ENCODE measurements around the gene TUBA8.
"Not testable (repeated sequence)": the region's sequence is repeated elsewhere in the genome, so short reads cannot be mapped to it uniquely, and the experiment has no call there.

Gene TUBA8

GRCh38 chr22:18077639-18078328, 32.8 kb upstream of the TUBA8 start, which contains the start of gene PEX26:
Gene PEX26, plus strand, starts transcription at chr22:18077990. Its CDS starts 387 bp downstream, at chr22:18078377.
- DNase-seq (ENCODE audit: low read depth): peak; percentile 84

GRCh38 chr22:18078329-18079041, 32.1 kb upstream of the TUBA8 start:
- DNase-seq (ENCODE audit: low read depth): no peak

GRCh38 chr22:18079706-18080233, 30.8 kb upstream of the TUBA8 start:
- DNase-seq (ENCODE audit: low read depth): no peak

- DNase-seq (ENCODE audit: low read depth): no peak
Measured at GRCh38 chr22:18081416-18081815, 29.2 kb upstream of the TUBA8 start.

GRCh38 chr22:18082467-18082866, 28.1 kb upstream of the TUBA8 start:
- no peak for DNase-seq (ENCODE audit: low read depth)

GRCh38 chr22:18083406-18083805, 27.2 kb upstream of the TUBA8 start:
- DNase-seq (ENCODE audit: low read depth): no peak

- DNase-seq (ENCODE audit: low read depth): no peak
Measured at GRCh38 chr22:18085188-18085587, 25.4 kb upstream of the TUBA8 start.

- DNase-seq (ENCODE audit: low read depth): no peak
Measured at GRCh38 chr22:18087350-18087855, 23.2 kb upstream of the TUBA8 start.

- DNase-seq (ENCODE audit: low read depth): no peak
Measured at GRCh38 chr22:18088825-18089568, 21.6 kb upstream of the TUBA8 start.

- no peak for DNase-seq (ENCODE audit: low read depth)
Measured at GRCh38 chr22:18090286-18090685, 20.3 kb upstream of the TUBA8 start.

- DNase-seq (ENCODE audit: low read depth): no peak
Measured at GRCh38 chr22:18091478-18091877, 19.1 kb upstream of the TUBA8 start.

- no peak for DNase-seq (ENCODE audit: low read depth)
Measured at GRCh38 chr22:18091916-18092526, 18.6 kb upstream of the TUBA8 start.

- no peak for DNase-seq (ENCODE audit: low read depth)
Measured at GRCh38 chr22:18093661-18094060, 16.9 kb upstream of the TUBA8 start.

GRCh38 chr22:18095101-18095805, 15.4 kb upstream of the TUBA8 start:
- no peak for DNase-seq (ENCODE audit: low read depth)

- DNase-seq (ENCODE audit: low read depth): no peak
Measured at GRCh38 chr22:18096823-18097222, 13.8 kb upstream of the TUBA8 start.

GRCh38 chr22:18100781-18101180, 9.8 kb upstream of the TUBA8 start:
- DNase-seq (ENCODE audit: low read depth): no peak

GRCh38 chr22:18101536-18101935, 9.1 kb upstream of the TUBA8 start:
- no peak for DNase-seq (ENCODE audit: low read depth)

GRCh38 chr22:18103527-18104269, 6.9 kb upstream of the TUBA8 start:
- no peak for DNase-seq (ENCODE audit: low read depth)

- DNase-seq (ENCODE audit: low read depth): no peak
Measured at GRCh38 chr22:18104566-18104965, 6.0 kb upstream of the TUBA8 start.

GRCh38 chr22:18105981-18106380, 4.6 kb upstream of the TUBA8 start:
- not testable (repeated sequence) for DNase-seq (ENCODE audit: low read depth)

Data from HS-5 (cell line).